ENCODE data around the gene ERCC1. TPM values are rescaled to one million over a fixed set of nuclear protein-coding genes. Genes with fewer than 3 reads are reported as not detected.
A peak's percentile ranks its signal among the peaks of the same experiment; 100 is the strongest.

Gene ERCC1
- total and polyA plus RNA-seq, 2 of the 13 experiments (the other 11 are each of a cell fraction or from before 2014, with no cell fraction given), result 40.0 to 66.4 TPM

DNA sequence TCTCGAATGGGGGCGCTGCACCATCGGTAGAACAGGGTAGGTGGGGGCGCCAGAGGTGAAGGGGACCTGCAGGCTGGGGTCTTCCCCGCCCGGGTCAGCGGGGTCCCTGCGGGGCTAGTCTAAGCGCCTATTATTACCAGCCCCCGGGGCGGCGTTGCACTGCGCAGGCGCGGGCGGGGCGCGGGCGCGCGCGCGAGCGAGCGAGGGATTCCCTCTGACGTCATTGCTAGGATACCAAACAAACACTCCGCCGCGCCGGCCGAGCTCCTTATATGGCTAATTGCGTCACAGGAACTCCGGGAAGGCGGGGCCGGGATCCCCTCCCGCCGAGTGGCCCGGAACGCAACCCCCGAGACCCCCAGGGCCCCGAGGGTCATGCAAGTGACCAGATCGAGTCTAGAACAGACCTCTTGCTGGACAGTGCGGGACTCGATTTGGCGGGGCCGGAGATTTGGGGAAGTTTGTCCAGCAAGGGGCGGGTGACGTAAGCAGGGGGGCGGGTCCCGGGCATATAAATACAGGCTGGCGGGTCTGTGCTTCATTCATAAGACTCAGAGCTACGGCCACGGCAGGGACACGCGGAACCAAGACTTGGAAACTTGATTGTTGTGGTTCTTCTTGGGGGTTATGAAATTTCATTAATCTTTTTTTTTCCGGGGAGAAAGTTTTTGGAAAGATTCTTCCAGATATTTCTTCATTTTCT, 43.9 kb upstream of the ERCC1 start, which contains the start of gene FOSB (continued):
- TF ChIP-seq, protein P1, sequence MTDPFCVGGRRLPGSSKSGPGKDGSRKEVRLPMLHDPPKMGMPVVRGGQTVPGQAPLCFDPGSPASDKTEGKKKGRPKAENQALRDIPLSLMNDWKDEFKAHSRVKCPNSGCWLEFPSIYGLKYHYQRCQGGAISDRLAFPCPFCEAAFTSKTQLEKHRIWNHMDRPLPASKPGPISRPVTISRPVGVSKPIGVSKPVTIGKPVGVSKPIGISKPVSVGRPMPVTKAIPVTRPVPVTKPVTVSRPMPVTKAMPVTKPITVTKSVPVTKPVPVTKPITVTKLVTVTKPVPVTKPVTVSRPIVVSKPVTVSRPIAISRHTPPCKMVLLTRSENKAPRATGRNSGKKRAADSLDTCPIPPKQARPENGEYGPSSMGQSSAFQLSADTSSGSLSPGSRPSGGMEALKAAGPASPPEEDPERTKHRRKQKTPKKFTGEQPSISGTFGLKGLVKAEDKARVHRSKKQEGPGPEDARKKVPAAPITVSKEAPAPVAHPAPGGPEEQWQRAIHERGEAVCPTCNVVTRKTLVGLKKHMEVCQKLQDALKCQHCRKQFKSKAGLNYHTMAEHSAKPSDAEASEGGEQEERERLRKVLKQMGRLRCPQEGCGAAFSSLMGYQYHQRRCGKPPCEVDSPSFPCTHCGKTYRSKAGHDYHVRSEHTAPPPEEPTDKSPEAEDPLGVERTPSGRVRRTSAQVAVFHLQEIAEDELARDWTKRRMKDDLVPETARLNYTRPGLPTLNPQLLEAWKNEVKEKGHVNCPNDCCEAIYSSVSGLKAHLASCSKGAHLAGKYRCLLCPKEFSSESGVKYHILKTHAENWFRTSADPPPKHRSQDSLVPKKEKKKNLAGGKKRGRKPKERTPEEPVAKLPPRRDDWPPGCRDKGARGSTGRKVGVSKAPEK (CRISPR knock-in tag; IDR thresholded peaks at IDR 0.05; ENCODE audit: borderline replicate concordance), result no peak
- TF ChIP-seq ZNF33B (CRISPR knock-in tag; IDR thresholded peaks at IDR 0.05) (no peak), ATF7 (IDR thresholded peaks at IDR 0.05) (peak; percentile 98), ATF7 (CRISPR knock-in tag; IDR thresholded peaks at IDR 0.05) (peak; percentile 98), ZNF850 (CRISPR knock-in tag; conservative IDR thresholded peaks at IDR 0.05) (no peak), ZSCAN25 (CRISPR knock-in tag; IDR thresholded peaks at IDR 0.05) (no peak), EED (CRISPR knock-in tag; IDR thresholded peaks at IDR 0.05) (no peak), ZNF337 (CRISPR knock-in tag; IDR thresholded peaks at IDR 0.05; ENCODE audit: borderline replicate concordance, low read depth) (no peak), ZFP90 (CRISPR knock-in tag; IDR thresholded peaks at IDR 0.05; ENCODE audit: borderline replicate concordance) (no peak), HMG20B (CRISPR knock-in tag; conservative IDR thresholded peaks at IDR 0.05) (no peak), ZNF552 (CRISPR knock-in tag; IDR thresholded peaks at IDR 0.05; ENCODE audit: borderline replicate concordance) (no peak), TOPORS (CRISPR knock-in tag; IDR thresholded peaks at IDR 0.05) (no peak), BRCA1 (CRISPR knock-in tag; IDR thresholded peaks at IDR 0.05) (no peak), ZNF331 (CRISPR knock-in tag; IDR thresholded peaks at IDR 0.05) (0 out of 2 replicates have a peak, but pooled peaks have one; percentile 29), ZNF577 (CRISPR knock-in tag; IDR thresholded peaks at IDR 0.05; ENCODE audit: borderline replicate concordance, low read depth) (no peak), HHEX (CRISPR knock-in tag; IDR thresholded peaks at IDR 0.05) (no peak)
- TF ChIP-seq, protein P2, sequence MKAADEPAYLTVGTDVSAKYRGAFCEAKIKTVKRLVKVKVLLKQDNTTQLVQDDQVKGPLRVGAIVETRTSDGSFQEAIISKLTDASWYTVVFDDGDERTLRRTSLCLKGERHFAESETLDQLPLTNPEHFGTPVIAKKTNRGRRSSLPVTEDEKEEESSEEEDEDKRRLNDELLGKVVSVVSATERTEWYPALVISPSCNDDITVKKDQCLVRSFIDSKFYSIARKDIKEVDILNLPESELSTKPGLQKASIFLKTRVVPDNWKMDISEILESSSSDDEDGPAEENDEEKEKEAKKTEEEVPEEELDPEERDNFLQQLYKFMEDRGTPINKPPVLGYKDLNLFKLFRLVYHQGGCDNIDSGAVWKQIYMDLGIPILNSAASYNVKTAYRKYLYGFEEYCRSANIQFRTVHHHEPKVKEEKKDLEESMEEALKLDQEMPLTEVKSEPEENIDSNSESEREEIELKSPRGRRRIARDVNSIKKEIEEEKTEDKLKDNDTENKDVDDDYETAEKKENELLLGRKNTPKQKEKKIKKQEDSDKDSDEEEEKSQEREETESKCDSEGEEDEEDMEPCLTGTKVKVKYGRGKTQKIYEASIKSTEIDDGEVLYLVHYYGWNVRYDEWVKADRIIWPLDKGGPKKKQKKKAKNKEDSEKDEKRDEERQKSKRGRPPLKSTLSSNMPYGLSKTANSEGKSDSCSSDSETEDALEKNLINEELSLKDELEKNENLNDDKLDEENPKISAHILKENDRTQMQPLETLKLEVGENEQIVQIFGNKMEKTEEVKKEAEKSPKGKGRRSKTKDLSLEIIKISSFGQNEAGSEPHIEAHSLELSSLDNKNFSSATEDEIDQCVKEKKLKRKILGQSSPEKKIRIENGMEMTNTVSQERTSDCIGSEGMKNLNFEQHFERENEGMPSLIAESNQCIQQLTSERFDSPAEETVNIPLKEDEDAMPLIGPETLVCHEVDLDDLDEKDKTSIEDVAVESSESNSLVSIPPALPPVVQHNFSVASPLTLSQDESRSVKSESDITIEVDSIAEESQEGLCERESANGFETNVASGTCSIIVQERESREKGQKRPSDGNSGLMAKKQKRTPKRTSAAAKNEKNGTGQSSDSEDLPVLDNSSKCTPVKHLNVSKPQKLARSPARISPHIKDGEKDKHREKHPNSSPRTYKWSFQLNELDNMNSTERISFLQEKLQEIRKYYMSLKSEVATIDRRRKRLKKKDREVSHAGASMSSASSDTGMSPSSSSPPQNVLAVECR (CRISPR knock-in tag; IDR thresholded peaks at IDR 0.05; ENCODE audit: borderline replicate concordance), result peak; percentile 89; the same call in 1 of the 2 replicates
- TF ChIP-seq, protein P3, sequence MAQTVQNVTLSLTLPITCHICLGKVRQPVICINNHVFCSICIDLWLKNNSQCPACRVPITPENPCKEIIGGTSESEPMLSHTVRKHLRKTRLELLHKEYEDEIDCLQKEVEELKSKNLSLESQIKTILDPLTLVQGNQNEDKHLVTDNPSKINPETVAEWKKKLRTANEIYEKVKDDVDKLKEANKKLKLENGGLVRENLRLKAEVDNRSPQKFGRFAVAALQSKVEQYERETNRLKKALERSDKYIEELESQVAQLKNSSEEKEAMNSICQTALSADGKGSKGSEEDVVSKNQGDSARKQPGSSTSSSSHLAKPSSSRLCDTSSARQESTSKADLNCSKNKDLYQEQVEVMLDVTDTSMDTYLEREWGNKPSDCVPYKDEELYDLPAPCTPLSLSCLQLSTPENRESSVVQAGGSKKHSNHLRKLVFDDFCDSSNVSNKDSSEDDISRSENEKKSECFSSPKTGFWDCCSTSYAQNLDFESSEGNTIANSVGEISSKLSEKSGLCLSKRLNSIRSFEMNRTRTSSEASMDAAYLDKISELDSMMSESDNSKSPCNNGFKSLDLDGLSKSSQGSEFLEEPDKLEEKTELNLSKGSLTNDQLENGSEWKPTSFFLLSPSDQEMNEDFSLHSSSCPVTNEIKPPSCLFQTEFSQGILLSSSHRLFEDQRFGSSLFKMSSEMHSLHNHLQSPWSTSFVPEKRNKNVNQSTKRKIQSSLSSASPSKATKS (CRISPR knock-in tag; IDR thresholded peaks at IDR 0.05), result no peak
